HG03159 (cell line): ENCODE data around the gene SNRPD2.

Source experiments
- ATAC-seq: cut with Tn5 transposase; IDR thresholded peaks from one replicate; pipeline ENCODE4 v1.9.1; 2021; ENCODE audit warnings: mild to moderate bottlenecking, moderate library complexity; ENCODE audit not compliant: unreplicated experiment

SNRPD2 gene

GRCh38 chr19:45660636-45661035, 31.1 kb downstream of the SNRPD2 start:
- ATAC-seq: no peak

GRCh38 chr19:45659096-45659729, 32.5 kb downstream of the SNRPD2 start:
- ATAC-seq: no peak

GRCh38 chr19:45657520-45658167, 34.1 kb downstream of the SNRPD2 start:
- no peak for ATAC-seq

- no peak for ATAC-seq
Measured at GRCh38 chr19:45655073-45655472, 36.7 kb downstream of the SNRPD2 start.

- no peak for ATAC-seq
Measured at GRCh38 chr19:45653634-45654033, 38.1 kb downstream of the SNRPD2 start.

- no peak for ATAC-seq
Measured at GRCh38 chr19:45650722-45651121, 41.0 kb downstream of the SNRPD2 start.

GRCh38 chr19:45646345-45646698, 45.4 kb downstream of the SNRPD2 start:
- ATAC-seq: no peak

GRCh38 chr19:45645631-45646344, 46.0 kb downstream of the SNRPD2 start:
- peak; percentile 25 for ATAC-seq

GRCh38 chr19:45645068-45645630, 46.6 kb downstream of the SNRPD2 start:
- ATAC-seq: no peak

GRCh38 chr19:45643927-45644771, 47.6 kb downstream of the SNRPD2 start:
- ATAC-seq: no peak

GRCh38 chr19:45643024-45643926, 48.5 kb downstream of the SNRPD2 start:
- ATAC-seq: no peak

GRCh38 chr19:45641274-45642105, 50.3 kb downstream of the SNRPD2 start:
- ATAC-seq: peak; percentile 38

- no peak for ATAC-seq
Measured at GRCh38 chr19:45640849-45641273, 50.9 kb downstream of the SNRPD2 start.

GRCh38 chr19:45638930-45639729, 52.6 kb downstream of the SNRPD2 start, which contains the start of gene EML2:
Gene EML2 (minus strand): TSS chr19:45639397. CDS start chr19:45639376, 21 bp downstream.
- ATAC-seq: no peak

GRCh38 chr19:45637890-45638667, 53.7 kb downstream of the SNRPD2 start:
- ATAC-seq: no peak
